IPS-NIHi7 (cell line): Measurements from ENCODE around the gene PRCP.

Source experiments
- DNase-seq: peaks from one replicate; pipeline ENCODE4 v3.0.0; 2012; ENCODE audit warnings: mixed read lengths; ENCODE audit errors: extremely low spot score

Gene PRCP

DNA sequence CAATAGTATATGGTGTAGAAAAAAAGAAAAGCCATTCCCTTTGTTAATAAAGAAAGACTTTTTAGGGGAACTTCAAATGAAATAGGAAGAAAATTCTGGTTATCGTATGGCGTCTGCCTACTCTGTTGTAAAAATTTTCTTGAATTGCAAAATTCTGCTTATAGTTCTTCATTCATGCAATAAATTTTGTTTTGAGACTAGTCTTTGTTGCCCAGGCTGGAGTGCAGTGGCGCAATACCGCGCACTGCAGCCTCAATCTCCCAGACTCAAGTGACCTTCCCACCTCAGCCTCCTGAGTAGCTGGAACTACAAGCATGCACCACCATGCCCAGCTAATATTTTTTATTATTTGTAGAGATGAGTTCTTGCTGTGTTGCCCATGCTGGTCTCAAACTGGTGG, 7.1 kb upstream of the PRCP start:
- no peak for DNase-seq

DNA sequence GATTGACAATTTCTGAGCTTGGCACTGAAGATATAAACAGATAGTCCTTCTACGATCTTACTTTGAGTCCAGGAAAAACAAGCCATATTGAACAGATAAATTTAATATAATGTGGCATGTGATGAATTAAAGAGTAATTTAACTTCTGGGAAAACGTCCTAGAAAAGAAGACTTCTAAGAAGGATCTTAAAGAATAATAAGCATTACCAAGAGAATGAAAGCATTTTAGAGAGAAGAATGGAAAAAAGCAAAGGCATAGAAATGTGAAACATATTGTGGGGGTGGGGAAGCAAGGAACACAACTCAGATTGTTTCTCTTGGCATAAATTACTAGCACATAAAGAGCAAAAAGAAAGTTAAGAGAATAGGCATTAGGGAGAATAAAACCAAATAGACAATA, 6.7 kb upstream of the PRCP start:
- no peak for DNase-seq

DNA sequence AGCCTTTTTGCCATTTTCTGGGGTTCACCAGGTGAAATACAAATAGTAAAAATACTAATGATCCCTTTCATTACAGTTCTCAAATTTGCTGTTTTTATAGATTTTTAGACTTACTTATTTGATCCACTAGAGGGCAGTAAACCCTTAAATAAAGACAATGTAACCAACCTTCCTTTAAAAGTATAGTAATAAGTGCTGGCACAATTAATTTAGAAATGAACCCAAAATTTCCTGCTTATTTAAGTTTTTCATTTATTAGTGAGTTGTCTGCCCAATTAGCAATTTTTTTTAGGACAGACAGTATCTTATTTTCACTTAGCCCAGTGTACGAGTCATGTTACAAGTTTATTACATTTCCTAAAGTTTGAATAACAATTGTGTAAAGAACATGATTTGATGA, 6.0 kb upstream of the PRCP start:
- DNase-seq, result no peak

DNA sequence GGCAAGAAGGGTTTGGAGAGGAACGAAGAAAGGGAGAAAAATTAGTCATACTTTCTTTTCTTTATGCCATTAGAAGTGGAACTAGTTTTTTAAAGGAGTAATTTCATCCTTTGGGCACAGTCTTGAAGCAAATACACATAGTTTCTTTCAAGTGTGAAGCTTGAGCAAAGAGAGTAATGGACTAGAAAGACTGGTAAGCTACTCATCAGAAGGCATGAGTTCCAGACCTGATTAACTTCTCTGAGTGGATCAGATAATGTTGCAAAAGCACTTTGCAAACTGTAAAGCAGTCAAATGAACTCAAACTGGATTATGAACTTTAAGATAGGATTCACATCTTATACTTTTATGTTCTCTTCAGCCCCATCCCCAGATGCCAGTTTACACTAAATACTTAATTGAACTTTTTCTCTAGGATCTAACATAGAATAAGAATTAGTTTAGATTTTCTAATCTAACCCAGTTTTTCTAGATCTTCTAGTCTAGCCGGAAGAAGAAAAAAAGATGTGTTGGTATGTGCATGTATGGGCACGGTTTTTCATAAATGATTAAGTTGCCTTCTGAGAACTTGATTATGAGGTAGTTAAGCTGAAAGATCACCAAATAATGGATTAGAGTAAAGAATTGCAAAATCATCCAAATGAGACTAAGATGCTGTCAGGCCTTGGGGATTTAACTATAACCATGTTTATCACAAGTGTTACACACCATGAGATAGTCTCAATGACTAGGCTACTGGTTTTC, 3.8 kb upstream of the PRCP start:
- DNase-seq, result no peak

DNA sequence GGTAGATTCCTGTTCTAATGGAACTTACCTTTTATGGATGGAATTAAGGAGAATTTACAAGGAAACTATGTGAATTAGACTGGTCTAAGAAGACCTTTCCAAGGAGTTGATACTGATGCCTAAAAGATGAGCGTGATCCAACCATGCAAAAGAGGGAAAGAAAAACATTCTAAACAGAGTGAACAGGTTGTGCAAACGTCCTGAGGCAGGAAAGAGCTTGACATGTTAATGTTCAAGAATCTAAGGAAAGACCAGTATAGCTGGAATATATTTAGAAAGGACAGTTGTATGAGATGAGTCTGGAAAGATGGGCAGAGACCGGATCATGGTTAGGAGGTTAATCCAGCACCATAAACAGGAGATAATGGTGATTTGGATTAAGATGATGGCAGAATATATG, 2.6 kb upstream of the PRCP start:
- DNase-seq, result no peak

DNA sequence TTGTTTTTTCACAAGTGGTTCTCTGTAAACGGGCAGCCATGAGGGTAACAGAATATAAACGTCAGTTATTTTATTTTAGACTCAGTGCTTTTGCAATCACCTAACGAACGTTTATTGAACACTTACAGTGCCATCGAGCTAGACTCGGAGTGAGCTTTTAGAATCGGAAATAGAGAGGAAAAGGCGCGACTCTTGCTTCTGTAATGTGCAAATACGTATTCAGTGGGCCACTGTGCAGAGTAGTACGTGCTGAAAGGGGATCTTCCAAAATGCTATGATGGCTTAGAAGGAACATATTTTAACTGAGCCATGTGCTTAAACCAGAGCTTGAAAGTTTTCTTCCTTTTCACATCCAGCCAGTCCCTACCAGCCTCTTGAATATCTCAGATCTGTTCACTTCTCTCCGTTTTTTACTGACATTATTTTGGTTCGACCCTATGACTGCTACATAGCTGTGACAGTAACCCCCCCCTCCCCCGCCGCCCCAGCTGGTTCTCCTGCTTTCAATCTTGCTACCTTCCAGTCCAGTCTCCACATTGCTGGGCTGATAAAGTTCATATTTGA, 1.8 kb upstream of the PRCP start:
- no peak for DNase-seq

DNA sequence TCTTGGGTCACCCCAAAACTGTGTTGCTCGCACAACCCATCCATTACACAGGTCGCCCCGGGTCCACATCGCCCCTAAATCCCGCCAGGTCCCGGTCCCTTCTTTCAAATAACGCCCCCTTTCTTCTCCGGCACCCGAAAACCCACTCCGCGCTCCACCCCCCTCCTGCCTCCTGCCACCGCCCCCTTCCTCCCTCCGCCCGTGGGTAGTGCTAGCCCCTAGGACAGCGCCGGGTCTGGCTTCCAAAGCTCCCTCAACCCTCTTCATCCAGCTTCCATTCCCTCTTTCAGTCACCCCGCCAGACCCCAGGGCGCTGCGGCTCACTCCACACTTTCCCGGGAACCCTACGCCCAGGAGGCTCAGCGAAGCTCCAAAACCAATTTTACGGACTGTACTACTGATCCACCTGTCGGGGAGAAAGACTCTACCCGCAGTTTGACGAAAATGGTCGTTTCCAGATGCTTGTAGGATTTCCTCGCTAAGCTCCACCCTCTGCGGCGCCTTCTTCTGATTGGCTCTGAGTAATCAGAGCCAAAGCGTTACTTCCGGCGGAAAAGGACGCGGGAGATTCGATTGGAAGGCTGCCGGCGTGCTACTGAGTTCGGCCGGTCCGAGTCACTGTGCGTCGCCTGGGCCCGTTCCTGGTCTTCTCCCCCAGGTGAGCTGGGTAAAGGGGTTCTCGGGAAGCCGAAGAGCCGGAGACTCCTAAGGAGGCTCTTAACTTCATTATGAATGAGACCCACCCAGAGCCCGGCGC, 1.1 kb upstream of the PRCP start, which contains the start of gene DDIAS:
DDIAS (plus strand) TSS at position 572 of the 757 bp plus-strand sequence. CDS start 13,003 bp downstream, outside the sequence.
- peak; percentile 93 for DNase-seq

DNA sequence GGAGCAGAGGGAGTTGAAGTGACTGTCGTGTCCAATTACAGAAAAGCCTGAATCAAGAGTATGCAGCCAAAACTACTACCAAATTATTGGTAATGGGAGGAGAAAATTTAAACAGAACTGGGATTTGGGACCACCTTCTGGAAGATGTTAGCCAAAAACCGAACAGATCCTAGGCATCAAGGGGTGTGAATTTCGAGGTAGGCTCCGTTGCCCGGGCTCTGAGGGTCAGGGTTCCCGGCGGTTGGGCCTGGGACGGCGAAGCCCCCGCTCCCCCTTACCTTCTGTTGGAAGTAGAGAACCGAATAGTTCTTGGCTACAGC, 313 bp downstream of the PRCP start:
- no peak for DNase-seq

DNA sequence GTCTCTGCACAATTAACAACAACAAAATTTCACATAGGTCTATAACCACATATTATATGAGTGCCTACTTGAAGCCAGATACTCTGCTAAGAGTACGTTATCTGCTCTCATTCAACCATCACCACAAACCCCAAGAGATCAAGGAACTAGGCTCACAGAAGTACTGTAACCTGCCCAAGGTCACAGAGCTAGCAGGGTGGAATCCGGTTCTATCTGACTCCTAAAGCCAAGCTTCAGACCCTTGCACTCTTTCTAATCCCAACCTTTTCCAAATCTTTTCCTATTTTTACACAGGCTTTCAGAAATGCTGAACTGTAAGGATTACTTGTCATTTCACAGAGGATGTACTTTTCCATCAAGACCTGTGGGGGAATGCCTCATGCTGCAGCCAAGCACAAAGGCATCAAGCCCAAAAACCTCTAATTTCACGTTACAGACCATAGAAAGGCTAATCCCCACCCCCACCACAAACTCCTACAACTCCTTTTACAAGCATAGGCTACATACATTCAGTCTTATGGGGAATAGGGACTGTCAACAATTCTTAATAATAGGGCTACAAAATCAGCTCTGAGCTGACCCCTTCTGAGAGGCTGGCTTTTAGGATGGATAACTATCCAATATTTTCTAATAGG, 927 bp downstream of the PRCP start:
- DNase-seq, result no peak

DNA sequence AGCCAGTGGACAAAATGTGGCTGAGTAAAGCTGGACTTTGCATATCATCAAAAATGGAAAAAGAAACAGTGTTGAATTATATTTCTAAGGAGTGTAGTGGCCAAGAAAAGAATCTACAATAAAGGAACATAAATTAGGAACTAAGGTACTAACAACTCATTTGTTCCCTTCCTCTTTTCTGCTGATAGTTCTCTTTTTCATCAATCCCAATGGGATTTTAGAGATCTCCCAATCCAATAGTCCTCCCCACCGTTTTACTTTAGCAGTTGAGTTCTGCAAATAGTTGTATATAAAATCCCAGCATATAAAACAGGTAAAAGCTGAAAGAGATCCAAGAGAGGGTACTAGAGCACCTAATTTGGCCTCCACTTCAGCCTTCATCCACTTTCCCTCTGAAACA, 2.0 kb downstream of the PRCP start:
- DNase-seq, result no peak

DNA sequence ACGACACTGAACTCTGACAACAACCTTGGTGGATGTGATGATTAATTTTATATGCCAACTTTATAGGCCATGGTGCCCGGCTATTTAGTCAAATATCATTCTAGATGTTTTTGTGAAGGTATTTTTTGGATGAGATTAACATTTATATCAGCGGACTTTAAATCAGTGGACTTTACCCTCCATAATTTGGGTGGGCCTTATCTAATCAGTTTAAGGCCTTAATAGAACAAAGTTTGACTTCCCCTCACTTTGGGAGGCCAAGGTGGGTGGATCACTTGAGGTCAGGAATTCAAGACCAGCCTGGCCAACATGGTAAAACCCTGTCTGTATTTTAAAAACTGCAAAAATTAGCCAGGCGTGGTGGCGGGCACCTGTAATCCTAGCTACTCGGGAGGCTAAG, 4.0 kb downstream of the PRCP start:
- DNase-seq, result no peak

DNA sequence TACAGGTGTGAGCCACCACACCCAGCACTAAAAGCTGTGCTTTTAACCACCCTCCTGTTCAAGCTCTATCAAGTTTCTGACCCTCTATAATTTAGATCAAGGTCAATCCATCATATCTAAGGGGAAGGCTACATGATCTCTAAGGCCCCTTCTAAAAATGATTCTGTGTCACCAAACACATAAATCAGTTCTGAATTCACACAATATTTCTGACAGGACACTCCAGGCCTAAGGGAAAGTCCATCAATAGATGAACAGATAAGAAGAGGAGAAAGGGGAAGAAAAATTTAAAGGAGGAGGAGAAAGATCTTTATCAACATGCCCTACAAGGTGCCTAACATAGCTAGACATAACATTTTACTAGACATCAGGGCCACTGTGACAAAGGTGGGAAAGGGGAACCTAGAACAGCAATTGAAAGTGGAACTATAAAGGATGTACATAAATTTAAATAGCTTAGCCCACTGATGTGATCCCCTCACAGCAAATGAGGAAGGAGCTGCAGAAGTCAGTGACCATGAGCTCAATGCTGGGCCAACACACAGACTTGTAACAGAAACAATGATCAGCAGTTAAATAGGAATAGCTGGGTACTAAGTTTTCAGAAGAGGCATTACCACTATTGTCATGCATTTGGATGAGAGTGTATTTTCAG, 4.7 kb downstream of the PRCP start:
- DNase-seq, result no peak

DNA sequence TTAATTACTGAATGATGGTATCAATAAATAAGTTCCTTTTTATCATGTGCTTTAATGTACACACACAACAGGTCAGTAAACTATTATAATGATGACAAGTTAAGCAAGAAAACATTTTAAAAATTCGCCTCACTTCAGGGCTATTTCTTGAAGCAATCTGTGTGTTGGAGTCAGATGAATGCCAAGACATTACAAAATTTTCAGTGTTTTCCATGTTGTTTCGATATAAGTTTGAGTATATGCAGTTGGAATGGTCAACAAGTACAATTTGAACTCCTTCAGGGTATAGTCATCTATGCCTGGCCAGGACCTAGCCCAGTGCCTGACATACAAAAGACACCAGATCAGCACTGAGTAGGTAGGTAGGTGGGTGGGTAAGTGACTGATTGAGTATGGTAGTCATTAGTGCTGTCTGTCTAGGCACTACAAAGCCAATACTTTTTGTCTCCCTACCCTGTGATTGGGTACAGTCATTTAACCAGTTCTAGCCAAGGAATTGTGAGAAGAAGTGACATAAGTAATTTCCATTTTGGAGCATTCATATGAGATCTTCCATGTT, 7.5 kb downstream of the PRCP start:
- no peak for DNase-seq

DNA sequence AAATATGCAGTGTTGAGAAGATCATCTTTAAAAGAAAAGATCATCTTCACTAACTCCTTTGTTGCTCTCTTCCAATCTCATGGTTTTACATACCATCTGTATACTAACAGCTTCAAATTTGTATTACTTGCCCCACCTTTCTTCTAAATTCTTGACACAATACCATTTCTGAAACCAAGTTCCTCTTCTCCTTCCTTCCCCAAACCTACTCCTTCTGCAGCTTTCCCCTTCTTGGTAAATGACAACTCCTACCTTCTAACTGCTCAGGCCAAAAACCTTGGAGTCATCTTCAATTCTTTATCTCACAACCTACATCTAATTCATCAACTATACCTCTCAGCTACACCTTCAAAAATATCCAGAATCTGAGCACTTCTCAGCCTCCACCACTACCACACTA, 9.3 kb downstream of the PRCP start:
- DNase-seq, result no peak

DNA sequence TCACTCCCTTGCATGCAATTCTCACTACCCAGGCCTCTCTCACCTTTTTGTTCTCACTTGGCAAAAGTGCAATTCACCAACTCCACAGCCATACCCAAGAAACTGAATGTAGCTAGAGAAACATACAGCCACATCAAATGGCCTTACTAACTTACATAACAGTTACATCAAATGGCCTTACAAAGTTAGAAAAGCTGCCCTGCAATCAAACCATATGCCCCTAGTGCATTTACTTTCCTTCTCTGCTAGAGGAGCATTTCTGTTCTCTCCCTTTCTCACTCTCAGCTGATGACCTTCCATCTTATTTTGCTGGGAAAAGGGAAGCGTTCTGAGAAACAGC, 10.3 kb downstream of the PRCP start:
- no peak for DNase-seq

DNA sequence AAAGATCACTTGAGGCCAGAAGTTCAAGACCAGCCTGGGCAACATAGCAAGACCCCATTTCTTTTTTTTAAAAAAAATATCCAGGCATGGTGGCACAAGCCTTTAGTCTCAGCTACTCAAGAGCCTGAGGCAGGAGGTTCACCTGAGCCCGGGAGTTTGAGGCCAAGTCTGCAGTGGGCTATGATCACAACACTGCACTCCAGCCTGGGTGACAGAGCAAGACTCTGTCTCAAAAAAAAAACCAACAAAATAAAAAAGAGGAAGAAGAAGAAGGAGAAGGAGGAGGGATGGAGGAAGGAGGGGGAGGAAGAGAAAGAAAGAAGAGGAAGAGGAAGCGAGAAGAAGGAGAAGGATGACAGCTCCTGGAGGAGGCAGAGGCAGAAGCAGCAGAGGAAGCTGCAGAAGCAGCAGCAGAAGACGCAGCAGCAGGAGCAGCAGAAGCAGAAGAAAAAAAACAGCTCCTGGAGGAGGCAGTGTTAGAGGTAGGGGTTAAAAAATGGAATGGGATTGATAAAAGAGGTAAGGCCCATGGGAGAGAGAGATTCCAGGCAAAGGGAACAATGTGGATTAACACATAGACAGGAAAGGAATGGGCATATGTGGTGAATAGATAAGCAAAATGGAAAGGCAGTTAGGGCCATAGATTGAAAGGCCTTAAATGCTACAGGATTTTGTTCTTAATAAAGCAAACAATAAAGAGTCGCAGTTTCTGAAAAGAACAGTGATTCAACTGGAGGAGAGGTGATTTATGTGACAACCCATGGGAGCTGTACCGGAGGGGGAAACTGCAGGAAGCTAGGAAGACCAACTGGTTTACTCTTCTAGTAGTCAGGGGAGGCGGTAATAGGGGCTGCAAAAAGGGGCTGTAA, 10.9 kb downstream of the PRCP start:
- DNase-seq, result no peak

DNA sequence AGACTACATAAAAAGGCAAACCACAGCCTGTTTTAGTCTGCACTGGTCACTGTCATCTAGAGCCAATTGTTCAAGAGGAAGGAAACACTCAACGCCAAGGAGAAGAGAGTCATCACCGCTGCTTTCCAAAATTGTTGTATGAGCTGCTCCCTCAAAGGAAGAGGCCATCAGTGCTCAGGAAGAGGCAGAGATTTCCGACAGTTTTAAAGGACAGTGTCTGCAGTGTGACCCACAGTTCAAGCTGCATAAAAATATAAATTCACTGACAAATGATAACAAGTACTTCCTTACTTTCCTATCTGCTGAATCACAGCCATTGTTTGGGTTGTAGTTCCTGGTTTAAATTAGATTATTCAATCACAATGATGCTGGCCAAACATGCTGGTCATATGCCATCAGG, 16.4 kb downstream of the PRCP start:
- no peak for DNase-seq

DNA sequence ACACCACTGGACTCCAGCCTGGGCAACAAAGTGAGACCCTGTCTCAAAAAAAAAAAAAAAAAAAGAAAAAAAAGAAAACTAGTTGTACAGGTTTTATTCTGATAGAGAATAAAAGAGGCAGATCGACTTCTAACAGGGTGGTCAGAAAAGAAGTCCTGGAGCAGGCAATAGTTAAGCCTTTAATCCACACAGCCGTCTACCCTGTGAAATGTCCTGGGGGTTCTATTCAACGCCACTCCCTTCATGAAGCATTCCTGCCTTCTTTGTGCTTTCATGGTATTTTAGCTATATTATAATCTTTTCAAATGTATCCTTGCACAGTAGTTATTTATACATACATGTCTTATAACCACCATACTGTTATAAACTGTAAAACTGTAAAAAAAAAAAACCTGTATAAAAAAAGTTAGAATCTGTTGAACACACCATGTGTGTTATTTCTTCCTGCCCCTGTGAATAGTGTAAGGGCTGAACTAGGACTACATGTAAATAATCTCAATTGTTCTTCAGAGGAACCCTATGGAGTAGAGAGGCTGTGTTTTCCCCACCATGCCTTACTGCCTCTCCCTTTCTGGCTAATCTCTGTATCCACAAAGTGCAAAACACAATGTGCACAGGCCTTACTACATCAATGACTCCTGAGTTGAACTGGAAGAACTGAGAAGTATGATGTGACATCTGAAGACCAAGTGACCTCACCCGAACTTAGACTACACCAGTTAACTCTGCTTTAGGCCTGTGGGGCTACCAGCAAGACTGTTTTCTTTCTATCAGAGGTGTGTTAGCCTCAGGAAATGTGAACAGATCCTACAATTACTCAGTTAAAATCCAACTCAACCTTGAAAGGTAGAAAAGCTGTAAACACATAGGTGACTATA, 25.3 kb downstream of the PRCP start:
- DNase-seq, result no peak

DNA sequence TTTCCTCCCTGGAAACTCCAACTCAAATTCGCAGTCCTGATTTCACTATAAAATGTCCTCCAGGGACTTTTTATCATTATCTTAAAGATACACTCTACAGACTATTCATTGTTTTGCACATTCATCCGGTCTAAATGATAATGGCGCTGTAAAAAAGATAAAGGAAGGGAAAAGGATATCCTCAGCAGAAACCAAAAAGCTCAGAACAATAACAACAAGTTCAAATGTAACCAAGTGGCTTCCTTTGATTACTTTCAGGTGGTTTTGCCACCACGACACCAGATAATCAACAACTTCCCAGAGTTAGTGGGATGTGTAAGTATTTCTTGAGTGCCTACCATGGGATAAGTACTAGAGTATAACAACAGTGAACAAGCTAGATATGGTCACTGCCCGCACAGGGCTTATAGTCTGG, 26.3 kb downstream of the PRCP start:
- DNase-seq, result no peak
